Activated T-cell treated with anti-CD3 and anti-CD28 coated beads for 1 hour (primary cell): ENCODE data around the gene KAT8.
"Not testable (repeated sequence)": the region's sequence is repeated elsewhere in the genome, so short reads cannot be mapped to it uniquely, and the experiment has no call there.

Source experiments
- DNase-seq: peaks from one replicate; pipeline ENCODE4 v3.0.0-alpha.2; 2020; ENCODE audit warnings: low read depth

The KAT8 gene

DNA sequence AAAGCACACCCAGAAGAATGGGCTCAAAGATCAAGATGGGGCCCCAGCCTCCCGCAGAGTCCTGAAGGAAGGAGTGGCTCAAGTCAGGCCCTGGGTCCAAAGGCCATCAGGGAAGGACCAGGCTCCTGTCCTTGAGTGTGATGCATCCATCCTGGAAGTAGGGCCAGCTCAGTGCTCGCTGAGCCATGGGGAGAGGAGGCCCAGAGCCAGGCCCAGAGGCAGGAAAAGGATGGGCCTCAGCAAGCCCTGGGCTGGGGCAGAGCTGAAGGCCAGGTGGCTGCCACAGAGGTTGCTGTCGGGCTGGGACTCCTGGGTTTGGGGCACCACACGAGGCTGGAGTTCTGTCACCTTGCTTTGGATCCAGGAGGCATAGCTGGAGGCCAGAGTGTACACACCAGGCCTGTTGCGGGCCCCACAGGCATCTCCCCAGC lies 14.4 kb downstream of the KAT8 start:
- no peak for DNase-seq

- no peak for DNase-seq
Observed at GRCh38 chr16:31132303-31132979, 15.0 kb downstream of the KAT8 start.

GRCh38 chr16:31133046-31133501 lies 15.6 kb downstream of the KAT8 start:
- DNase-seq, result no peak

- DNase-seq, result no peak
Observed at GRCh38 chr16:31134091-31134571, 16.7 kb downstream of the KAT8 start.

DNA sequence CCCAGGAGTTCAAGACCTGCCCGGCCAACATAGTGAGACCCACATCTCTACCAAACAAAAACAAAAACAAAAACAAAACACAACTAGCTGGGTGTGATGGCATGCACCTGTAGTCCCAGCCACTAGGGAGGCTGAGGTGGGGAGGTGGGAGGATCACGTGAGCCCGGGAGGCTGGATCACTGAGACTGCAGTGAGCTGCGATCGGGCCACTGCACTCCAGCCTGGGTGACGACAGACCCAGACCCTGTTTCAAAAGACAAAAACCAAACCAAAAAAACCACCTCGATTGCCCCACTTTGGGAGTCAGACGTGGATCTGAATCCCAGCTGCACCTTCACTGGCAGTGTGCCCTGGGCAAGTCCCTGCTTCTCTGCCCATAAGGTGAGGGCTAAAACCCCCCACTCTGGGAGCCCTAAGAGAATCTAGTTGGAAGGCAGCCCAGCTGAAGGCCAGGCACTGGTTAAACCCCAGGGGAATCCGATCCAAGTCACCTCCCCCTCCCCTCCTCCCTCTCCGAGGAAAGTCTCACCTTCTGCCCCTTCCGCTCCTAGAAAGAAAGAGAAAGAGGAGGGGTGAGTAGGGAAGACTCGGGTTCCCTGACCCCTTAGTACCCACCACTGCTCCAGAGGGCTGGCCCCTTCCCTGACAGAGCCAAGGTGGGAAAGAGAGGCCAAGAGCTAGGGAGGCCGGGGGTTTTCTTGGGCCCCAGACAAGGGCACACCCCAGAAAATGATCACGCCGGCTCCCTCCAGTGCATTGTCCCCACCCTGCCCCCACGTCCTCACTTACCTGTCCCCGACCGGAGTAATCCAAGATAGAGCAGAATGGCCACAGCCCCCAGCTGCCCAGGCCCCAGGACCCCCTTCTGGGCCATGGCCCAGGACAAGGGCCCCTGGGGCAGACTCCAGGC lies 17.4 kb downstream of the KAT8 start:
- DNase-seq, result no peak

GRCh38 chr16:31135535-31136286 lies 18.2 kb downstream of the KAT8 start, which contains the start of gene PRSS8:
Gene PRSS8 (minus strand): TSS chr16:31135727. CDS start chr16:31135498, 229 bp downstream.
- no peak for DNase-seq

DNA sequence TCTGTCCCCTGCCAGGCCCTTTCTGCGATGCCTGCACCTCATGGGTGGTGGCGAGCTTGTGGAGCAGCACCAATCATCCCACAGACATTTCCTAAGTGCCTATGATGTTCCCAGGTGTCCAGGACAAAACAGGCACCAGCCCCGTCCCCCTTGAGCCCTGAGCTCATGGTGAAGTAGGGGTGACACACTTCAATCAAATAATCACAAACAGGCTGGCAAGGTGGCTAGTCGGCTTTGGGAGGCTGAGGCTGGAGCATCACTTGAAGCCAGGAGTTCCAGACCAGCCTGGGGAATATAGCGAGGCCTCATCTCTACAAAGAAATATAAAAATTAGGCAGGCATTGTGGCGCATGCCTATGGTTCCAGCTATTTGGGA lies 18.8 kb downstream of the KAT8 start:
- no peak for DNase-seq

DNA sequence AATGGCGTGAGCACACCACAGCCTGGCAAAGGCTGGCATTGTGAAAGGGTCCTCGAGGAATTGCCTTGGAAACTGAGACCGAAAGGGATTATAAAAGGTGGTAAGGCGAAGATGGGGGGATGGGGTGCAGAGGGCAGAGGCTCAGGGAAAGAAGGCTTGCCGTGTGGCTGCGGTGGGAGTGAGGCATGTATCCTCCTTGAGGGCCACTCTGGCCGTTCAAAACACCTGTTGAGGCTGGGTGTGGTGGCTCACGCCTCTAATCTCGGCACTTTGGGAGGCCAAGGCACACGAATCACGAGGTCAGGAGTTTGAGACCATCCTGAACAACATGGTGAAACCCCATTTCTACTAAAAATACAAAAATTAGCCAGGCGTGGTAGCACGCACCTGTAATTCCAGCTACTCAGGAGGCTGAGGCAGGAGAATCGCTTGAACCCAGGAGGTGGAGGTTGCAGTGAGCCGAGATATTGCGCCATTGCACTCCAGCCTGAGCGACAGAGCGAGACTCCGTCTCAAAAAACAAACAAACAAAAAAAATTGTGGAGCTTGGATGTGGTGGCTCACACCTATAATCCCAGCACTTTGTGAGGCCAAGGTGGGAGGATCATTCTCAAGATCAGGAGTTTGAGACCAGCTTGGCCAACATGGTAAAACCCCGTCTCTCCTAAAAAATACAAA lies 19.5 kb downstream of the KAT8 start:
- not testable (repeated sequence) for DNase-seq

DNA sequence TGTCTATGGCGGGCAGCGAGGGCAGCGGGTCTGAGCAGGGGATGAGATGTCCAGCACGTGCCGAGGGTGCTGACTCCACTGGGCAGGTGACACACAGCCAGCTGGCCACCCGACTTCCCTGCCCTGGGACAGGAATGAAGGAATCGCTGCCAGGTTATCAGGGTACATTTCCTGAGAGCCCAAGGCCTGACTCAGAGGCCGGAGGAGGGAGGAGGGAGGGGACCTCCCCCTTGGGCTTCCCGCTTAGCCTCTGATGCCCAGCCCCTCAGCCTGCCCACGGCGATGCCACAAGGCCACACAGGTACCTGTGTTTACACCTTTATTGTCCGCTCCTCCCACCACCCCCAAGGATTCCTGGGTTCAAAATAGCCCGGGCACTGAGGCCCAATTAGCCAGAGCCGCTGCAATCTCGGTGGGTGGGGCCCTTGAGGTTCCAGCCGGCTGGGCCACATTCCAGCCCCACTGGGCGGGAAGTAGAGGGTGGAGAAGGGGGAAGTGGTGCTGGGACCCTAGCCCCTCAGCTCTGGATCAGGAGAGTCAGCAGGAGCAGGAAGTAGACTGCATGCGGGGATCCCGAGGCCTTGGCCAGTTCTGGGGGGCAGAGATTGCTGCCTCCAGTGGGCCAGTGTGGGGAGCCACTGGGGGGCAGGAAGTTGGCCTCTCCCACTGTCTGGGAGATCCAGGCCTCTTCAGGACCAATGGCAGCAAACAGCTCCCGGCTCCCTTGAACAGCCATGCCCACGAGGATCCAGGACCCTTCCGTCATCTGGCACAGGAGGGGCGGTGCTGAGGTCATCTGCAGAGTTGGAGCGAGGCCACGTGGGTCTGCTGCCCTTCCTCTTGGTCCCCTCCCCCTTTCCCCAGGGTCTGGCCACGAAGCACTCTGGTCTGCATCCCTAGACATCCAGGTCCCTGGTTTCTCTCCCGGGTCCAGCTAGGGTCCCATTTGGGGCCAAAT lies 21.4 kb downstream of the KAT8 start:
- DNase-seq, result no peak

- not testable (repeated sequence) for DNase-seq
Observed at GRCh38 chr16:31141071-31141469, 23.6 kb downstream of the KAT8 start.

DNA sequence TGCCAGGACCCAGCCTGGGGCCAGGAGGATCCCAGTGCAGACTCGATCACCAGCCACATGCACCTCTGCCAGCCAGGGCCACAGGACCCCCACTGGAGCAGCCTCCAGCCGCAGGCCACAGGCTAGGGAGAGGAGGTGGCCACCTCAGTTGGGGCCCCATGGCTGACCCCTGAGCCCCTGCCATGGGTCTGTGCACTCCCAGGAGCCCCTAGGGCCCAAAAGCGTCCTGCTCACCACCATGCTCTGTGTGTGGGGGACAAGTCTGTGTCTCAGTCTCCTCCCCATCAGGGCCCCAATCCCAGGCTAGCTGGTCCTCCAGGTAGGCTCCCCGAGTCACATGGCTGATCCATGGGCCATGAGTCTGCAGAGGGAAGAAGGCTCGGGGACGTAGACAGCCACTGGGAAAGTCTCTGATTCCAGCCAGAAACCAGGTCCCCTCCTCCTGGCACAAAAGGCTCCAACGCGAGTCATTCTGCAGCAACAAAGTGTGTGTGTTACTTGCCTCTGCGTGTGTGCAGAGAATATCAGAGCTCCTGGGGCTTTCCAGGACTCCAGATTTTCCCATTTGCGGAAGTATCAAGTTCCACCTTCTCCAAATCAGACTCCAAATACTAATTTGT lies 24.1 kb downstream of the KAT8 start:
- DNase-seq, result no peak

- DNase-seq, result peak; percentile 88
Observed at GRCh38 chr16:31142109-31143010, 24.9 kb downstream of the KAT8 start.

DNA sequence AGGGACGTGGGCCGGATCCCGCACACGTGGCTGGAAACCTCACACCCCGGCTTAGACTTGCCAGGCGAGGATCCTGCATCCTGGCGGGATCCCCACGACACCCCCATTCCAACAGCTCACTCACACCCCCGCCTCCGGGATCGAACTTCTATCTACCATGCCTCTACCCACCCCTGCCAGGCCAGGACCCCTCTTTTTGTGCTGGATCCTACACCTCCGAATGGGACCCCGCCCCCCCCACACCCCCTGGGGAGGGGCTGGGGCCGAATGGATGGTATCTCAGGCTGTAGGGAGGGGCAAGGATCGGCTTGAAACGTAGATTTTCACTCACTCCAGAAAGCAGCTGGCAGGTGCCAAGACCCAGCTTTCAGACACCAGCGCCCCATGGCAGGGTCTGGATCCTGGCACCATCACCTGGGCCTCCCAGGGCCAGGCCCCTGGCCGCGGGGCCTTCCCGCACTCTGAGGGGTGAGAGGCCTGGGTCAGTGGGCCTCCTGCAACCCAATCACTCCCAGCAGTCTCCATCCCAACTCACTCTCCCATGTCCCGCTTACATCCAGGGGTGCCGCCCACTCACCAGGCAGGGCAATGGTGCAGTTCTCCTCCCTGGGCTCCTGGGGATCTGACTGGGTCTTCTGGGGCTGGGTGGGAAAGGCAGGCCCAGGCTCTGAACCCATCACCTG lies 25.7 kb downstream of the KAT8 start:
- DNase-seq, result no peak

DNA sequence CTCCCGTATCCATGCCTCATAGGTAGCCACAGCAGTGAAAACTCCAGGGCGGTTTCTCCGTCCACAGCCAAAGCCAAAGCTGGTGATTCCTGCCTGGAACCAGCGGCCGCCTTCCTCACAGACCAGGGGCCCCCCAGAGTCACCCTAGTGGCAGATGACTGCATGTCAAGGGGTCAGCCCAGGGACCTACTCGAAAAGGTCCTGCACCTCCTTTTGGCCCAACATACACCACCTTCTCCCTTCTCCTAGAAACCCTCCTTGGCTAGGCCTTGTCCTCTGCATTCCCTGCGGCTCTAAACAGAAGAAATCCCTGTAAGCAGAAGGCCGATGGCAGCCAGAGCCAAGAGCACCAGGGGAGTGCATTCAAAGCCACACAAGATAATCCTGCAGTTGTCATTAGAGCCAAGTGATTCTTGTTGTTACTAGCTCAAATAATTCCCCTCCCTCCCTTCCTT lies 26.3 kb downstream of the KAT8 start:
- no peak for DNase-seq

DNA sequence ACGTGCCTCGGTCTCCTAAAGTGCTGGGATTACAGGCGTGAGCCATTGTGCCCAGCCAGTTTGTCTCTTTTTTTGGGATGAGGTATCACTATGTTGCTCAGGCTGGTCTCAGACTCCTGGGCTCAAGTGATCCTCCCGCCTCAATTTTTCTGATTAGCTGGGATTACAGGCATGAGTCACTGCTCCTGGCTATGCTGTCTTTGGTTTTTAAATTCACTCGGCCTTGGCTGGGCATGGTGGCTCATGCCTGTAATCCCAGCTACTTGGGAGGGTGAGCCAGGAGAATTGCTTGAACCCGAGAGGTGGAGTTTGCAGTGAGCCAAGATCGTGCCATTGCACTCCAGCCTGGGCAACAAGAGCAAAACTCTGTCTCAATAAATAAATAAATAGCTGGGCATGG lies 27.0 kb downstream of the KAT8 start:
- DNase-seq, result not testable (repeated sequence)

- no peak for DNase-seq
Observed at GRCh38 chr16:31145398-31145990, 28.0 kb downstream of the KAT8 start.

- no peak for DNase-seq
Observed at GRCh38 chr16:31147574-31147973, 30.1 kb downstream of the KAT8 start.

DNA sequence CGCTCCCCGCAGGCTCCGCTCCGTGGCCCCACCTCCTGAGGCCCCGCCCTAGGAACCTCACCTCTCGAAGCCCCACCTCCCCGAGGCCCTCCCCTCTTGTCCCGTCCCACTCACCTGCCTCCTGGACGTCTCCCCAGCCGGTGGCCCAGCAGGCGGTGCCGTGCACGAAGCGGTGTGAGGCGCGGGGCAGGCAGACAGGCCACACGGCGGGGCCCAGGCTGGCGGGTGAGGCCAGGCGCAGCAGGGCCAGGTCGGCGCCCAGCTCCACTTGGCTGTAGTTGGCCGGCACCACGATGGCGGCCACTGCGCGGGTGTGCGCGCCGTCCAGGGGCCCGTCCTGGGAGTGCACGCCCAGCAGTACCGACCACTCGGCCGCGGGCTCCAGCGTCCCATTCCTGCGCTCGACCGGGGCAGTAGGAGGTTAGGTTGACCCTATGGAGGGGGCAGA lies 30.8 kb downstream of the KAT8 start:
- DNase-seq, result no peak
